HG03442 (cell line): ENCODE results near the gene RAB3B.
"Not testable (repeated sequence)": the region's sequence is repeated elsewhere in the genome, so short reads cannot be mapped to it uniquely, and the experiment has no call there.

Experiments
- ATAC-seq: cut with Tn5 transposase; IDR thresholded peaks from one replicate; pipeline ENCODE4 v1.9.1; 2021; ENCODE audit warnings: mild to moderate bottlenecking, moderate library complexity; ENCODE audit not compliant: unreplicated experiment

RAB3B gene

DNA sequence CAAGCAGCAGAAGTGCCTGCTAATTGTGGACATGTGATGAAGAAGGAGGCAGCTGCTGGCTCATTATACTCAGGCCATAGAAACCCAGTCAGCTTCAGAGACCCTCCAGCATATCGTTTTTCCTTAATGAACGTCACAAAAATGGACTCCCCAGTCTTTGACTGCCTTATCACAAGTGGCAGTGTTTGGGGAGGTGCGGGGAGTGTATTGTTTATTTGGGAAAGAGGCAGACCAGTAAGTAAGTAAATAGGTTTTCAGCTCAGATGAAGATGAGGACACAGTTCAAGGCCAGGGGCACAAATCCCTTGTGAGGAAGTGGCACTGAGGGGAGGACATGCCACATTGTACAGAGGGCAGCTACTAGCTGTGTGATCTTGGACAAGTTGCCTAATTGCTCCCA, 68.5 kb downstream of the RAB3B start:
- ATAC-seq = no peak

DNA sequence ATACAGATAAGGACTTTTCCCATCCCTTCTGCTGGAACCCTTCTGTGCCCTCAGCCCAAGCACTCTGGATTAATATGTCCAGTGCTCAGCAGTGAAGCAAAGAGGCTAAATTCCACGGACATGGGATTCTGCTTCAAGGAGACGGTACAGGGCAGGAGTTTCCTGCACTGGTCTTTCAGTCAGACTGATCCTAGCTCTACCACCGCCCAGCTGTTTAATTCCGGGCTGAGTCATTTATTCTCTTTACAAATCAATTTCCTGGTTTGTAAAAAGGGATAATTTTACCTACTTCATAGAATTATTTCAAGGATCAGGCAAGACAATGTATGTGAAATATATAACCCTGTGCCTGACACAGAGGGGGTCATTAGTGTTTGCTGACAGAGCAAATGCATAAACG, 70.4 kb downstream of the RAB3B start:
- ATAC-seq = no peak

DNA sequence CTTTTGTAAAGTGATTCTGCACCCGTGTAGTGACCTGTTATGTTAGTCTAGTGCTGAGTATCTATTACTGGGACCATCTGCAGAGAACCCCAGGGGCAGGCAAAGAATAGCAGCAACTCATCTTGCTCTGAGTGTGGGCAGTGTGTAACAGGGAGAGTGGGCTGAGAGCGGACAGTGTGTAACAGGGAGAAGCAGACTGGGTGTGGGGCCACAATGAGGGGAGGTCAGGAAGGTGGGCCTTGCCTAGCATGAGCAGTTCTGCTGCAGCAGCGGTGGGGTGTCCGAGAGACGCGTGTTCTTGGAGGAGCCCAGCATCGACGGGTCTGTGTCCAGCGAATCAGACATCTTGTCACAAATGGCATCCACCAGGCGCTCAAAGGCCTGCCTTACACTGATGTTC, 70.8 kb downstream of the RAB3B start:
- no peak for ATAC-seq

DNA sequence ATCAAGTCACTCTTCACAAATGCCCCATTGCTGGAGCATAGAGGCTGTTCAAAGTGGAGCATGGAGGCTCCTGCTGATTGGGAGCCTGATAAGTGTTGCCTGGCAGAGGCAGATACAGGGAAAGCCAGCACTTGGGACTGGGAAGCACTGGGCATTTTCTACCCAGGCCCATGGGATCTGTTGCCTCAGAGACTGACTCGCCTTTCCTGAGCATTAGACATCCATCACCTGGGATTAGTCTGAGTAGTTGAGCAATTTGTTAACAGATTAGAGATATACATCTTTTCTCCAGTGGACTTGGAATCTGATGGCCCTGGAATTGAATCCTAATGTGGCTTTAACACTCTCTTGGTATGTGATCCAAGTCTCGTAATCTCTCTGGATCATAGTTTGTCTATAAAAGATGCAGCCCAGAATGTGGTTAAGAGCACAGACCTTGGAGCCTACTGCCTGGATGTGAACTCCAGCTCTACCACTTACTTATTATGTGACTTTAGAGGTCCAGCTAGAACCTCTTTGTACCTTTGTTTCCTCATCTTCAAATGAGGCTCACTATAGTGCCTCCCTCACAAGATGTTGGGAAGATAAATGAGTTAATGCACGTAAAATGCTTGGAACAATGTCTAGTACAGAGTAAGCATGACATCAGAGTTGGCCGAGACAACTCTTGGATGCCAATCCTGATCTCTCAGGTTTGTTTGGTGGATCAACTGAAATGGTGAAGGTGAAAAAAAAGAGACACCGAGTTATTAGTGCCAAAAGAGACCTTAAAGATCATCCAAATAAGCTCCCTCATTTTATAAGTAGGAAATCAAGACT, 73.7 kb downstream of the RAB3B start:
- ATAC-seq = no peak

DNA sequence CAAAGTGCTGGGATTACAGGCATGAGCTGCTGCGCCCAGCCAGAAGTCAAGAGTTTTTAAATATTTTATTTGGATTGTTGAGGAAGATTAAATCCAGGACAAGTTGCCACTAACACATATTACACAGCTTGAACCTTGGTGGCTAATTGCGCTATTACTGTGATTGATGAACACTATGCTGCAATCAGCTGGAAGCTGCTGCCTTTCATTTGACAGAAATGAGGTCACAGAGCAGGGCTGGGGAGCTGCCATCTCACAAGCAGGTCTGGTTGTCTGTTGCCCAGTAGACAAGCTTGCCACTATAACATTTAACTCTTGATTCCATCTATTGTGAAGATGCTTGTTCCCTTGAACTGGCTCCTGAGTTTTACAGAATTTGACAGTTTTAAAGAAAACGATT, 74.5 kb downstream of the RAB3B start:
- no peak for ATAC-seq

DNA sequence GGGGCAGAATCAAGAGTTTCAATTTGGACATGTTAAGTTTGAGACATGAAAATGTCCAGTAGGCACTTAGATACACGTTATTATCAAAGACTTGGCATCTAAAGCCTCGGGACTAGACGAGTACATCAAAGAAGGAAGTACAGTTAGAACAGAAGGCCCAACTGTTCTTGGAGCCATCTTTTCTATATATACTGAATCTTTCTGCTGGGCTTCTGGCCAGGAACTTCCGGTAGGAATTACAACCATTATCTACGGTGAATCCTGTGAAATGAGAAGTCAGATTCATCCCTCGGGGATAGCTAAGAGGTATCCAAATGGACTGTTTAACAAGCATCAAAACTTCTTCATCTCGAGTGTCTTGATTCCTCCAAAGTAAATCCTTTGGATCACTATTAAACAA, 77.6 kb downstream of the RAB3B start:
- no peak for ATAC-seq

DNA sequence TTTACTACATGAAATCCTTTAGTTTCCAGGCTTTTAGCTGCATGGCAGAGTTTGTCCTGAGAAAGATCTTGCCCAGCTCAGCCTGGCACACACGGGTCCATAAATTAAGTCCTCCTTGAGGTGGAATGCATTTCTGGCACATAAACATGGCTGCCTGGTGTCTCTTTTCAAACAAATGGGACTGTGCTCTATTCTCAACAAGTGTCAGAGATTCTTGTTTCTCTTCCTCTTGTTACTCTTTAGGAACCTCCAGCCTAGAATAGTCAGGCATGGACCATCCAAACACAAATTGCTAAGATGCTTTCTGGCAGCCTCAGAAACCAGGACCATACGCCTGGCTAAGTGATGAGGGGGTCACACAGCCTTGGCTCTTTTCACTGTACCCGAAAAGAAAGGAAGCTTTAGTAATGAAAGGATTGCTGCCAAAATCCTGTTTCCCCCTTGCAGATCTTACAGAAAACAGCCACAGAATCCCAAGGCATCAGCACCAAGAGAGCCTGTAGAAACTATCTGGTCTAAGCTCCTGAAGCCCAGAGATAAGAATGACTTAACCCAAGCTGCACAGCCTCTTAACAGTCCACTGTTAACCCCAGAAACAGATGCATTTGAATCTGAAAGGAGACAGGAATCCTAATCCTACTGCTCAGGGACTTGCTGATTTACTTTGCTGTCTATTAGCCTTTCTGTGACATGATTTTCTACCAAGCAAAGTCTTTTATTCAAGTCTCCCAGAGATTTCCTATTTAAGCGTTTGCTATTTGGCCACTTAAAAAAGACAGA, 80.1 kb downstream of the RAB3B start:
- no peak for ATAC-seq

DNA sequence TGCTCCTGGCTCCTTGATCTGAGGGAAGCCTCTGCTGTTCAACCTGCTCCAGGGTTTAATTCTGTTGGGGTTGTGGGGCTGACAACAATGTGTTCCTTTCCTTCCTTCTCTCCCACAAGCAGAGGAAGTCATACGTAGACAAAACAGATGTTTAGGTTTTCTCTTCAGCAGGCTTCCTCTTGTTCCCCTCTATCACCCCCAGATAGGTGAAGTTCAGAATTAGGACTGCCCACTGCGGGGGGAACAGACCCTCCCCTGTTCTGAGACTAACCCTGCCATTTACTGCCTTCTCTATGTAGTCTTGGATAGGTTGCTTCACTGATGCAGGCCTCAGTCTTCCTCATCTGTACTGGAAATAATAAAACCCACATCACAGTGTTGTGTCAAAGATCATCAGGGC, 82.0 kb downstream of the RAB3B start:
- ATAC-seq = no peak

DNA sequence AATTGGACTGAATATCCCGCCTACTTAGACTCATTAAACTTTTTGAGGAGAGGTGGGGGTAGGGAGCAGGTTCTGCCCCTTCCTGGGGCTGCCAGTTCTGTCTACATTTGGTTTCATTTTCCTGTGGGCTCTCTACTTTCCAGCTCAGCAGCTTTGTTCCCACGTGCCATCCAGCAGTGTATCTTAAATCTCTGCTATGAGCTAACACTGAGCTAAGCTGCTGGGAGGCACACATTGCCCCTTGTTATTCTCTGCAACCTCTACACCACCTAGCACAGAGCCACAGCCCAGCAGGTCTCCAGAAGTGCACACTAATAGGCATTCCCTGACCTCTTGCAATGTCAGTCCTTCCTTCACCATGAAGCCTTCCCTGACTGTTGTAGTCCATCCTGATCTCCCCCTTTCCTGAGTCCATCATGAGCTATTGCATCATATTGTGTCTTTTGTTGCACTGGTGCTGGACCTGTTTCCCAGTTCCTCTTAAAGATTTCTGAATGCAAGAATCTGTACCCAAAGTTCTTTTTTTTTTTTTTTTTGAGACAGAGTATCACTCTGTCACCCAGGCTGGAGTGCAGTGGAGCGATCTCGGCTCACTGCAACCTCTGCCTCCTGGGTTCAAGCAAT, 83.3 kb downstream of the RAB3B start:
- no peak for ATAC-seq

DNA sequence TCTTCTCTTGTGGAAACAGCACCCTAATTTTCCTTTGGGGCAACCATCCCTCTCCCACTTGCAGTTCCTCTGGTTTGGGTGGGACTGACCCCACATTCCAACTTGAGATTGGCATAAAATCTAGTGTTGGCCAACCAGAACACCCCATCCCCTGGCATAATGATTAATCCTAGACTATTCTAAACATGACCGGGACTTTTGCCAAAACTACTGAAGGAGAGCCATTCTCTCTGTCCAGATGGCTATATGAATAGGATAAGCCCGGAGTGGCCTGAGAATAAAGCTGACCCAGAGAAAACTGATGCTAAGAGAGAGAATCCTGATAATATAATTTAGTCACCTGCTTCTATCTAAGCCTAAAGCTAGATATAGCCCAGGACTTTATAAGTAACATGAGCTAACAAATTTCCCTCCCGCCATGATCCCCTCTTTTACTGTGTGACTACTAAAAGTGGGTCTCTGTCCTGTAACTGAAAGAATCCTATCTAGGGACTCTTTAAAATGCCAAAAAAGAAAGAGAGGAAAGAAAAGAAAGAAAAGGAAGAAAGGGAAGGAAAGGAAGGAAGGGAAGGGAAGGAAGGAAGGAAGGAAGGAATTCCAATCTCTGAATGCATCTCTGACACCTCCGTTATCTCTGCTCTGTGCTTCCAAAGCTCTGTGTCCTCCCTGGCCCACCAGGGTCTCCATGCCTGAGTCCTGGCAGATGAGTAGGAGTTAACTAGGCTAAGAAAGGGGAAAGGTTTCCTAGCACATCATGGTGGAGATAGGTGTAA, 84.0 kb downstream of the RAB3B start:
- ATAC-seq = no peak

DNA sequence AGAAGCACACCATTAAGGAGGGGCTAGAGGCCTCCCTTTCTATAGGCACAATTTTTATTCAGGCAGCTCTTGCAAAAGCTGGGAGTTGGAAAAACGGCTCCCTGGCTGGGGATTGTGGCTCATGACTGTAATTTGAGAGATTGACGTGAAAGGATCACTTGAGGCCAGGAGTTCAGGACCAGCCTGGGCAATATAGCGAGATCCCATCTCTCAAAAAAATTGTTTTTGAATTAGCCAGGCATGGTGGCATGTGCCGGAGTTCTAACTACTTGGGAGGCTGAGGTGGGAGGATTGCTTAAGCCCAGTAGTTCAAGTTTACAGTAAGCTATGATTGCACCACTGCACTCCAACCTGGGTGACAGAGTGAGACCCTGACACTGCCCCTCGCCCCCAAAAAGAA, 88.0 kb downstream of the RAB3B start:
- no peak for ATAC-seq

DNA sequence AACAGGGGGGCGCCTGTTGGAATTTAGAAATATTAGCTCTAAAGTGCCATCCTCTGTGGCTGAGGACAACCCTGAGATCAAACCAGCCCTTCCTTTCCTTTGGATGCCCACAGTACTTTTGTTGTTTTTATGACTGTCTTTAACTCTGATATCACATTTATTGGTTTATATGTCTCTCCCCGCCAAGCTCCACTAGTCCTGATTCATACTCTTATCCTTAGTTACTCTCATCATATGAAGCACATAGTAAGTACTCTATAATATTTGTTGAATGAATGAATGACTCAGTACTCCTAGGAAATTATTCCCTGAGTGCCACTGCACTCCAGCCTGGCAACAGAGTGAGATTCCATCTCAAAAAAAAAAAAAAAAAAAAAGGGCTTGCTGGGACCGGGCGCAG, 89.3 kb downstream of the RAB3B start:
- no peak for ATAC-seq

DNA sequence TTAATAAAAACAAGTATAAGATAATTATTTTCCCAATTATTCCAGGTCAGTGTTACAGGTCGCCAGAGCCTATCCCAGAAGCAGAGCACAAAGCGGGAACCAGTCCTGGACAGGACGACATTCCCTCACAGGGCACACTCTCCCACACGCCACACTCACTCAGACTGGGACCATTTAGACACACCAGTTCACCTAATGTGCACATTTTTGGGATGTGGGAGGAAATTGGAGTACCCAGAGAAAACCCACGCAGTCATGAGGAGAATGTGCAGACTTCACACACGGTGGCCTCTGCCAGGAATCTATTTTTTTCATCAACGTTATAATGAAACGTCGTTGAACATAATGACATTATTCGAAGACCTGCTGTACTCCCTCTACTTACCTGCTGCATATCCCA, 91.5 kb downstream of the RAB3B start:
- no peak for ATAC-seq

DNA sequence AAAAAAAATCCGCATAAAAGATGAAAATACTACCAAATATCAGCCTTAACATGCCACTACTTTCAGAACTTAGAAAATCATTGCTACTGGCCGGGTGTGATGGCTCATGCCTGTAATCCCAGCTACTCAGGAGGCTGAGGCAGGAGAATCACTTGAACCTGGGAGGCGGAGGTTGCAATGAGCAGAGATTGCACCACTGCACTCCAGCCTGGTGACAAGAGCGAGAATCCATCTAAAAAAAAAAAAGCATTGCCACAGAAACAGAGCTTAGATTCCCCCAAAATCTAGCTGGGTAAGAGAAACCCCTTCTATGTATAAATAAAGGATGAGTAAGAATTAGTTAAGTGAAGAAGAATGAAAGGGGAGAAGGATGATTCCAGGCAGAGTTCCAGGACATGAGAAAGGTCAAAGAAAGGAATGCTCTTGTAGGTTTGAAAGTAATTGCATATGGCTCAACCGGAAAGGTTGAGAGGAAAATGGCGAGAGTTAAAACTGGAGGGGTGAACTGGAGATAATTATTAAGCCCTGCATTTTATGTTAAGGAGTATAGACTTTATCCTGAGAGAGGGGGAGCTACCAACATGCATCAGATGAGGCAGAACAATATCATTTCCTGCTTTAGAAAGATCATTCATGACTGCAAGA, 92.3 kb downstream of the RAB3B start:
- no peak for ATAC-seq

DNA sequence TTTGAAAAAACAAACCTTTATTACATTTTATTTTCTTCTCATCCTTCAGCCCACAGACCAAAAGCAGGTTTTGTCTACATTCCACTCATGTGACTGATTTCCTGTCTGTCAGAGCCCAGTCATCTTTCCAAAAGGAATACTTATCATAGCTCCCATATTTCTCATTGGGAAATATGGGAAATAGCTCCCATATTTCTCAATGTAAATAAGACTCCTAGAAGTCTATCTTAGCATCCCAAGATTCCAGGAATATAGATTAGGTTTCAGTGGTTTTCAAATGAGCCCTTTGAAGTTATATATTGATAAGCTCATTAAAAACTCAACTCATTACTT, 92.8 kb downstream of the RAB3B start:
- no peak for ATAC-seq

DNA sequence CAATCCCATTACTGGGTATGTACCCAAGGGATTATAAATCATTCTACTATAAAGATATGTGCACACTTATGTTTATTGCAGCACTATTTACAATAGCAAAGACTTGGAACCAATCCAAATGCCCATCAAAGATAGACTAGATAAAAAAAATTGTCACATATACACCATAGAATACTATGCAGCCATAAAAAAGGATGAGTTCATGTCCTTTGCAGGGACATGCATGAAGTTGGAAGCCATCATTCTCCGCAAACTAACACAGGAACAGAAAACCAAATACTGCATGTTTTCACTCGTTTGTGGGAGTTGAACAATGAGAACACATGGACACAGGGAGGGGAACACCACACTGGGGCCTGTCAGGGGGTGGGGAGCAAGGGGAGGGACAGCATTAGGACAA, 95.8 kb downstream of the RAB3B start:
- not testable (repeated sequence) for ATAC-seq

DNA sequence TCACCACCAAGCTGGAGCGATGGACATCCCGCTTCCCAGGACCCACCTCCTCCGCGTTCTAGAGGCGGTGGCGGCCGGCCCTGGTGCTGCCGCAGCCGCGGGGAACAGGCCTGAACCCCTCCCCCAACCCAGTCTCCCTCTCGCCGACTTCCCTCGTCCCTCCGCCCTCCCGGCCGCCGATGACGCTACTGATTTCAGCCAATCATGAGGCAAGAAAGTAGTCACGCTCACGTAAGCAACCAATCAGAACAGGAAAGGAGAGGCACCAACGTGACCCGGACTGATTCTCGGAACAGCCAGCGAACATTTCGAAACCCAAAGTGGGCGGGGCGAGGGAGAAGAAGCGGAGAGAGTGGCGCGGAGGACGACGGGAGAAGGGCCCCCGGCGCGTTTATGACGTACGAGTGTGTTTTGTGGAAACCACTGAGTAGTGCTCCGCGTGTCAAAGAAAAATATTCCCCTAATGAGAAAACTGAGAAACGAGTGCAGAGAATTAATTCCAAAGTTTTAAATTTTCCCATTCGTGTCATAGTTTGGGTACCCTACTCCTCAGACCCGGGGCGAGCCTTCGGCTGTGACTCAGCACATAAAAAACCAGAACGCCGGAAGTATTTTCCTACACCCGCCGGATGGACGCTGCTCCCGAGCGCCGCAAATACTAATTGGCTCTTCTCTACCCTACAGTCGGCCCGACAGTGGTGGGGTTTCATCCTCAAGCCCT, 111.7 kb downstream of the RAB3B start, which contains the start of gene NRDC:
Gene NRDC, minus strand, starts transcription at position 112 of the 721 bp plus-strand sequence. CDS start 112 bp downstream, outside the sequence.
- ATAC-seq = peak; percentile 95

DNA sequence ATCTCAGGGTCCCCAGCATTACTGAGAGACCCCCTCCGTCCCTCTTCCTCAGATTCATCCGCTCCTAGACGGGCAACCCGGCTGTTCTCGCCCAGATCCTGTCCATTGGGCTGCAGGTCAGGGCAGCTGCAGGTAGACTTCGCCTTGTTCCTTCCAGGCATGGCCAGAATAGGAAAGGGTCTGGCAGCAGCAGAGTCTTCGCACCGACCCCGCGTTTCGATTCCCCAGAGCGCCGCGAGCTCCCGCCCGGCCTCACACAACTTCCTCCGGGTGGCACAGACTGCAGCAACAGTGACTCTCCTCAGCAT, 112.2 kb downstream of the RAB3B start:
- ATAC-seq = no peak

DNA sequence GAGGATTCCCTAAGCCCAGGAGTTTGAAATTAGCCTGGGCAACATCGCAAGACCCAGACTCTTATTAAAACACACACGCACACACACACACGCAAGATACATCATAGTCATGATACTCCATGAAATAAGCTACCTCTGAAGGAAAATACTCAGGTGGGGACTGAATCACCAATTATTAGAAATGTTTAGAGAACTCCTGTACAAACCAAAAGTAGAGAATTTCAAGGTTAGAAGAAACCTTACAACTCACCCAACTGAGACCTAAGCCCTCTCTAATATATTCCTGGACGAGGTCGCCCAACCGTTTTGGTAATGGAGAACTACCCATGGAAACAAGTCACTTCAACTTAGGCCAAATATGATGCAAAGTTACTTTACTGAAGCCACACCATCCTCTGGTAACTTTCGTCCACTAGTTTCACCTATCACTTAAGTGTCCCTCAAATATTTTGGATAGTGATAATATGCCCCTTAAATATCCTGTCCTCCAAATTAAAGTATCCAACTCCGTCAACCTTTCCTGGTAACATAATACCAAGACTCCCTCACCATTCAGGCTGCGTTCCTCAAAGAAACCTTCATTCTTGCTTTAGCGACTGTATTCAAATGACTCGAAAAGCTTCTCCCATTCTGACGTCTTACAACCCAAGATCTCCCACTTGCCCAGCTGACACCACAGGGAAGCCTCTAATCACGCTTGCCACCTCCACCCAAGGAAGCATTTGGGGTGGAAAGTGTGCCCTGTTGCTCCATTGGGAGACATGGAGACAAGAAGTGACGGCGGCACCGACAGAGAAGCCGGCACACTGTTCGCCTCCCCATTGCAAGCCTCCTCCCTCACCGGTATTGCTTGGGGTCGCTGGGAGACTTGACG, 112.8 kb downstream of the RAB3B start:
- no peak for ATAC-seq
